Endothelial cell of umbilical vein (primary cell): ENCODE data around the gene GABPA.

ENCODE experiments used
- EZH2 ChIP-seq: IDR thresholded peaks from 2 replicates; pipeline ENCODE4 v1.6.1; 2012; ENCODE audit warnings: borderline replicate concordance, low read depth, mild to moderate bottlenecking, moderate library complexity, low read length, inconsistent platforms; ENCODE audit not compliant: severe bottlenecking
- POLR2A ChIP-seq: IDR thresholded peaks from 2 replicates; pipeline ENCODE4 v1.6.1; 2012; ENCODE audit warnings: low read depth, mild to moderate bottlenecking, control low read depth, low read length
- POLR2AphosphoS5 ChIP-seq: IDR thresholded peaks from 2 replicates; pipeline ENCODE4 v1.6.1; 2012; ENCODE audit warnings: low read depth, mild to moderate bottlenecking, control low read depth, low read length, moderate library complexity; ENCODE audit not compliant: insufficient read depth

DNA sequence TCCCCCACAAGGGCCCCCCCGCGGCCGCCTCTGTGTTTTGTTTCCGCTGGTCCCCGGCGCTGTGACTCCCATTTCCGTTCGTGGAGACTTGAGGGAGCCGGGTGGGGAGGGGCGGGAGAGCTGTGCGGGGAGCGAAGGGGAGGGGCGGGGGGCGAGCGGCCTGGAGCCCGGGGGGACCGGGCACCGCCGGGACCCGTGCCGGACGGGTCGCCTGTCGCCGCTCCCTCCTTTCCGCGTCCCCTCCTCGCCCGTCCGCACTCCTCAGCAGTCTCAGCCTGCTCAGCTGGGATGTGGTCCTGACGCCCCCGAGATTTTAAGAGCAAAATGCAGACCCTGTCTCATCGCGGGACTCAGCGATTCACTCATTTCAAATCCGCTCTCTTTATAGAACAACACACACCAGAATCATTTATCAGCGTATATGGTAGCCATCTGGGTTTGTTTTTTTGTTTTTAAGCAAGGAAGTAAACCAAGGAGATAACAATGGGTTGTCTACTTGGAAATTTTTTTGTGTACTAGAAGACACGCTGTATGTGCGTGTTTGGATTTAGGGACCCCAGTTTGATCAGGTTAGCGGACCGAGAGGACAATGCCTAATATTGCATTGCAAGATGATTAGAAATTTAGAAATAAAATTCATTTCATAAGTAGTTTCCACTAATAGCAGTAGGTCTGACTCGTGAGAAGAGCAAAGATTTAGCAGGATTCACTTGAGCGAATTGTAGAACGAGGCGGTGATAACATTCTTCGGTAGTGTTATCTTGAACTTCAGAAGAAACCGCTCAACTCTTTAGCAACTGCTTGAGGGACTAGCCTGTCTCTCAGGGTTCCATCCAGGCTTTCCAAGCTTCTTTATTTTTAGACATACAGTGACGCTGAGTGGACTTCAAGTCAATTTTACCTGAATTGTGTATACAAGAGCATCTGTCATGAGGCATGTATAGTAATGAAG lies 1.1 kb downstream of the GABPA start:
- TF ChIP-seq POLR2A (peak; percentile 73), EZH2 (no peak), POLR2AphosphoS5 (no peak)
